NCI-H146 treated with DMSO at 0.1 percent for 48 hours (cell line): ENCODE measurements around the gene ALMS1.
A peak's percentile ranks its signal among the peaks of the same experiment; 100 is the strongest.
"Not testable (repeated sequence)": the region's sequence is repeated elsewhere in the genome, so short reads cannot be mapped to it uniquely, and the experiment has no call there.

Experiments used
- DNase-seq: peaks from one replicate; lab custom pipeline; 2025; ENCODE audit not compliant: unreplicated experiment; lab: John Stamatoyannopoulos, UW

ALMS1 gene

GRCh38 chr2:73385504-73386341 lies at the start of gene ALMS1:
TSS of gene ALMS1 (plus strand) at chr2:73385836. CDS start at chr2:73385869, 33 bp downstream.
- DNase-seq = peak; percentile 83

GRCh38 chr2:73337828-73338227 lies 47.8 kb upstream of the ALMS1 start:
- DNase-seq = no peak

GRCh38 chr2:73339201-73339600 lies 46.4 kb upstream of the ALMS1 start:
- DNase-seq = peak; percentile 90

- DNase-seq = no peak
These were observed 44.6 kb upstream of the ALMS1 start for GRCh38 chr2:73341039-73341438.

GRCh38 chr2:73343992-73344391 lies 41.6 kb upstream of the ALMS1 start:
- no peak for DNase-seq

- DNase-seq = not testable (repeated sequence)
These were observed 40.9 kb upstream of the ALMS1 start for GRCh38 chr2:73344747-73345146.

GRCh38 chr2:73350035-73350691 lies 35.5 kb upstream of the ALMS1 start:
- DNase-seq = no peak

GRCh38 chr2:73356097-73356496 lies 29.5 kb upstream of the ALMS1 start:
- no peak for DNase-seq

- peak; percentile 19 for DNase-seq
These were observed 25.5 kb upstream of the ALMS1 start for GRCh38 chr2:73359915-73360697.

GRCh38 chr2:73366060-73366459 lies 19.6 kb upstream of the ALMS1 start:
- no peak for DNase-seq

GRCh38 chr2:73368781-73369180 lies 16.9 kb upstream of the ALMS1 start:
- DNase-seq = no peak

- no peak for DNase-seq
These were observed 15.3 kb upstream of the ALMS1 start for GRCh38 chr2:73370348-73370747.

GRCh38 chr2:73373344-73373743 lies 12.3 kb upstream of the ALMS1 start:
- no peak for DNase-seq

- no peak for DNase-seq
These were observed 11.4 kb upstream of the ALMS1 start for GRCh38 chr2:73374269-73374668.

- no peak for DNase-seq
These were observed 9.0 kb upstream of the ALMS1 start for GRCh38 chr2:73376681-73377080.

GRCh38 chr2:73383036-73383435 lies 2.6 kb upstream of the ALMS1 start:
- no peak for DNase-seq

GRCh38 chr2:73385123-73385503 lies 523 bp upstream of the ALMS1 start:
- DNase-seq = no peak

- peak; percentile 56 for DNase-seq
These were observed 769 bp downstream of the ALMS1 start for GRCh38 chr2:73386342-73386868.

- DNase-seq = peak; percentile 24
These were observed 1.4 kb downstream of the ALMS1 start for GRCh38 chr2:73386894-73387636.

- DNase-seq = no peak
These were observed 16.9 kb downstream of the ALMS1 start for GRCh38 chr2:73402386-73403103.
